SK-N-SH treated with all-trans-retinoic acid at 6 μM for 48 hours (cell line): ENCODE measurements around the gene KRTAP9-7.

Source experiments
- BACH2 ChIP-seq: fragments of 250-450 bp; sonication (Bioruptor Pico); IDR thresholded peaks from 2 replicates; pipeline ENCODE4 v1.9.0; 2021; ENCODE audit warnings: mild to moderate bottlenecking, borderline replicate concordance
- CSDC2 ChIP-seq: fragments of 250-450 bp; sonication (Bioruptor Pico); IDR thresholded peaks from 2 replicates; pipeline ENCODE4 v1.5.0; 2020; ENCODE audit warnings: mild to moderate bottlenecking, moderate library complexity
- ESRRG ChIP-seq: fragments of 250-450 bp; sonication (Bioruptor Pico); IDR thresholded peaks from 2 replicates; pipeline ENCODE4 v1.6.1; 2021; ENCODE audit warnings: mild to moderate bottlenecking
- SNAI2 ChIP-seq: fragments of 250-450 bp; sonication (Bioruptor Pico); IDR thresholded peaks from 2 replicates; pipeline ENCODE4 v1.5.0; 2020; ENCODE audit warnings: mild to moderate bottlenecking, moderate library complexity
- ZFP3 ChIP-seq: fragments of 250-450 bp; sonication (Bioruptor Pico); IDR thresholded peaks from 2 replicates; pipeline ENCODE4 v1.5.0; 2020; ENCODE audit warnings: mild to moderate bottlenecking, moderate library complexity
- ZFP30 ChIP-seq: fragments of 450-650 bp; formaldehyde crosslinking; IDR thresholded peaks from 2 replicates; pipeline ENCODE4 v1.5.0; 2022; ENCODE audit warnings: mild to moderate bottlenecking, moderate library complexity
- ZNF8 ChIP-seq: fragments of 450-650 bp; formaldehyde crosslinking; IDR thresholded peaks from 2 replicates; pipeline ENCODE4 v1.5.0; 2020; ENCODE audit warnings: mild to moderate bottlenecking, moderate library complexity
- TF ChIP-seq, protein P1 (sequence below): fragments of 250-450 bp; sonication (Bioruptor Pico); IDR thresholded peaks from 2 replicates; pipeline ENCODE4 v1.8.0; 2020; ENCODE audit warnings: mild to moderate bottlenecking, moderate library complexity, borderline replicate concordance
- TF ChIP-seq, protein P2 (sequence below): fragments of 250-450 bp; sonication (Bioruptor Pico); IDR thresholded peaks from 2 replicates; pipeline ENCODE4 v1.8.0; 2021; ENCODE audit warnings: low read depth, mild to moderate bottlenecking, moderate library complexity, borderline replicate concordance
- TF ChIP-seq, protein P3 (sequence below): fragments of 250-450 bp; sonication (Bioruptor Pico); IDR thresholded peaks from 2 replicates; pipeline ENCODE4 v1.5.1; 2021; ENCODE audit warnings: mild to moderate bottlenecking, moderate library complexity
- TF ChIP-seq, protein P4 (sequence below): fragments of 250-450 bp; sonication (Bioruptor Pico); IDR thresholded peaks from 2 replicates; pipeline ENCODE4 v1.5.1; 2020; ENCODE audit warnings: low read depth, mild to moderate bottlenecking, moderate library complexity

DNA sequence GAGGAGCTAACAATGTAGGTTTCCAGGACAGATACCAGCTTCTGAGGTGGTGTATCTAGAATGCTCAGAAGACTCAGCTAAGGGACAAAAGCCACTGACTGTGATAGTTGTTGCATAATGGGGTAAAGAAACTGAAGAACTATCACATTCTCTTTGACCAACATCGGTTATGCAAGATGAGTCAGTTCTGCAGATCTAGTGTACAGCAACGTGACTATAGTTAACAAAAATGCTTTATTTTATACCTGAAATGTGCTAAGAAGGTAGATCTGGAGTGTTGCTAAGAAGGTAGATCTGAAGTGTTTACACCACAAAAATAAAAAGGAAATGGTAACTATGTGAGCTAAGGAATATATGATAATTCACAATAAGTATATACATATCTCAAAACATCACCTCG is 7.8 kb upstream of the KRTAP9-7 start:
- no peak for TF ChIP-seq ZFP3
- no peak for TF ChIP-seq SNAI2
- TF ChIP-seq, protein P1, sequence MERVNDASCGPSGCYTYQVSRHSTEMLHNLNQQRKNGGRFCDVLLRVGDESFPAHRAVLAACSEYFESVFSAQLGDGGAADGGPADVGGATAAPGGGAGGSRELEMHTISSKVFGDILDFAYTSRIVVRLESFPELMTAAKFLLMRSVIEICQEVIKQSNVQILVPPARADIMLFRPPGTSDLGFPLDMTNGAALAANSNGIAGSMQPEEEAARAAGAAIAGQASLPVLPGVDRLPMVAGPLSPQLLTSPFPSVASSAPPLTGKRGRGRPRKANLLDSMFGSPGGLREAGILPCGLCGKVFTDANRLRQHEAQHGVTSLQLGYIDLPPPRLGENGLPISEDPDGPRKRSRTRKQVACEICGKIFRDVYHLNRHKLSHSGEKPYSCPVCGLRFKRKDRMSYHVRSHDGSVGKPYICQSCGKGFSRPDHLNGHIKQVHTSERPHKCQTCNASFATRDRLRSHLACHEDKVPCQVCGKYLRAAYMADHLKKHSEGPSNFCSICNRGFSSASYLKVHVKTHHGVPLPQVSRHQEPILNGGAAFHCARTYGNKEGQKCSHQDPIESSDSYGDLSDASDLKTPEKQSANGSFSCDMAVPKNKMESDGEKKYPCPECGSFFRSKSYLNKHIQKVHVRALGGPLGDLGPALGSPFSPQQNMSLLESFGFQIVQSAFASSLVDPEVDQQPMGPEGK (CRISPR knock-in tag): no peak
- TF ChIP-seq, protein P2, sequence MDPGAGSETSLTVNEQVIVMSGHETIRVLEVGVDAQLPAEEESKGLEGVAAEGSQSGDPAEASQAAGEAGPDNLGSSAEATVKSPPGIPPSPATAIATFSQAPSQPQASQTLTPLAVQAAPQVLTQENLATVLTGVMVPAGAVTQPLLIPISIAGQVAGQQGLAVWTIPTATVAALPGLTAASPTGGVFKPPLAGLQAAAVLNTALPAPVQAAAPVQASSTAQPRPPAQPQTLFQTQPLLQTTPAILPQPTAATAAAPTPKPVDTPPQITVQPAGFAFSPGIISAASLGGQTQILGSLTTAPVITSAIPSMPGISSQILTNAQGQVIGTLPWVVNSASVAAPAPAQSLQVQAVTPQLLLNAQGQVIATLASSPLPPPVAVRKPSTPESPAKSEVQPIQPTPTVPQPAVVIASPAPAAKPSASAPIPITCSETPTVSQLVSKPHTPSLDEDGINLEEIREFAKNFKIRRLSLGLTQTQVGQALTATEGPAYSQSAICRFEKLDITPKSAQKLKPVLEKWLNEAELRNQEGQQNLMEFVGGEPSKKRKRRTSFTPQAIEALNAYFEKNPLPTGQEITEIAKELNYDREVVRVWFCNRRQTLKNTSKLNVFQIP: no peak
- TF ChIP-seq, protein P3, sequence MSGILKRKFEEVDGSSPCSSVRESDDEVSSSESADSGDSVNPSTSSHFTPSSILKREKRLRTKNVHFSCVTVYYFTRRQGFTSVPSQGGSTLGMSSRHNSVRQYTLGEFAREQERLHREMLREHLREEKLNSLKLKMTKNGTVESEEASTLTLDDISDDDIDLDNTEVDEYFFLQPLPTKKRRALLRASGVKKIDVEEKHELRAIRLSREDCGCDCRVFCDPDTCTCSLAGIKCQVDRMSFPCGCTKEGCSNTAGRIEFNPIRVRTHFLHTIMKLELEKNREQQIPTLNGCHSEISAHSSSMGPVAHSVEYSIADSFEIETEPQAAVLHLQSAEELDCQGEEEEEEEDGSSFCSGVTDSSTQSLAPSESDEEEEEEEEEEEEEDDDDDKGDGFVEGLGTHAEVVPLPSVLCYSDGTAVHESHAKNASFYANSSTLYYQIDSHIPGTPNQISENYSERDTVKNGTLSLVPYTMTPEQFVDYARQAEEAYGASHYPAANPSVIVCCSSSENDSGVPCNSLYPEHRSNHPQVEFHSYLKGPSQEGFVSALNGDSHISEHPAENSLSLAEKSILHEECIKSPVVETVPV (CRISPR knock-in tag): no peak
- TF ChIP-seq, protein P4, sequence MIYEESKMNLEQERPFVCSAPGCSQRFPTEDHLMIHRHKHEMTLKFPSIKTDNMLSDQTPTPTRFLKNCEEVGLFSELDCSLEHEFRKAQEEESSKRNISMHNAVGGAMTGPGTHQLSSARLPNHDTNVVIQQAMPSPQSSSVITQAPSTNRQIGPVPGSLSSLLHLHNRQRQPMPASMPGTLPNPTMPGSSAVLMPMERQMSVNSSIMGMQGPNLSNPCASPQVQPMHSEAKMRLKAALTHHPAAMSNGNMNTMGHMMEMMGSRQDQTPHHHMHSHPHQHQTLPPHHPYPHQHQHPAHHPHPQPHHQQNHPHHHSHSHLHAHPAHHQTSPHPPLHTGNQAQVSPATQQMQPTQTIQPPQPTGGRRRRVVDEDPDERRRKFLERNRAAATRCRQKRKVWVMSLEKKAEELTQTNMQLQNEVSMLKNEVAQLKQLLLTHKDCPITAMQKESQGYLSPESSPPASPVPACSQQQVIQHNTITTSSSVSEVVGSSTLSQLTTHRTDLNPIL: no peak
- TF ChIP-seq BACH2 (CRISPR knock-in tag): no peak
- no peak for TF ChIP-seq ESRRG (CRISPR knock-in tag)
- TF ChIP-seq ZFP30 (CRISPR knock-in tag): no peak
- TF ChIP-seq ZNF8 (CRISPR knock-in tag): no peak
- no peak for TF ChIP-seq CSDC2 (CRISPR knock-in tag)
